ENCODE data around the gene CCDC192.

The CCDC192 gene

GRCh38 chr5:127804886-127805426, 101.8 kb downstream of the CCDC192 start (continued):
- TF ChIP-seq ZNF521 (tag by site-specific recombination; IDR thresholded peaks at IDR 0.05) (no peak), ZBTB8A (tag by site-specific recombination; IDR thresholded peaks at IDR 0.05) (no peak), ZNF747 (tag by site-specific recombination; IDR thresholded peaks at IDR 0.05) (no peak), ZNF121 (tag by site-specific recombination; IDR thresholded peaks at IDR 0.05) (no peak), ZNF639 (tag by site-specific recombination; IDR thresholded peaks at IDR 0.05) (no peak), ZBTB48 (tag by site-specific recombination; IDR thresholded peaks at IDR 0.05) (no peak)
- TF ChIP-seq, protein P1, sequence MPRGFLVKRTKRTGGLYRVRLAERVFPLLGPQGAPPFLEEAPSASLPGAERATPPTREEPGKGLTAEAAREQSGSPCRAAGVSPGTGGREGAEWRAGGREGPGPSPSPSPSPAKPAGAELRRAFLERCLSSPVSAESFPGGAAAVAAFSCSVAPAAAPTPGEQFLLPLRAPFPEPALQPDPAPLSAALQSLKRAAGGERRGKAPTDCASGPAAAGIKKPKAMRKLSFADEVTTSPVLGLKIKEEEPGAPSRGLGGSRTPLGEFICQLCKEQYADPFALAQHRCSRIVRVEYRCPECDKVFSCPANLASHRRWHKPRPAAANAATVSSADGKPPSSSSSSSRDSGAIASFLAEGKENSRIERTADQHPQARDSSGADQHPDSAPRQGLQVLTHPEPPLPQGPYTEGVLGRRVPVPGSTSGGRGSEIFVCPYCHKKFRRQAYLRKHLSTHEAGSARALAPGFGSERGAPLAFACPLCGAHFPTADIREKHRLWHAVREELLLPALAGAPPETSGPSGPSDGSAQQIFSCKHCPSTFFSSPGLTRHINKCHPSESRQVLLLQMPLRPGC (tag by site-specific recombination; IDR thresholded peaks at IDR 0.05) = no peak

DNA sequence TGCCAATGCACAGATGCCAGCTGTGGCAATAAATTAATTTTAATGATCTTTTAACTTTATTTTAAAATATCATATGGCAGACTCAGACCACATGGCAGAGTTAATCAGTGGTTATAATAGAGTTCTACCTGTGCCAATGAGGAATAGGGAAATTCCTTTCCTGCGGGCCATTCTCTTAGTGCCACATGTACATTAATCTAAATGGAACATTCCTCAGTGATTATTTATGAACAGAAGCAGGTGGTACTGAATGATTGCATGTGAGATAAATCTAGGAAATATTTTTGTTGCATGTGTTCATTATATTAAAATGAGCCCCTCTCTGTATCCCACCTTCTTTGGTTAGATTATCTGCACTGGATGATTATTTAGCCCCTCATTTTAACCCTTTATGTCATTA, 102.3 kb downstream of the CCDC192 start:
- Histone ChIP-seq H3K36me3 (ENCODE audit: control insufficient read depth in 2 of 2, insufficient read depth in 1 of 2, low read length in 2 of 2) (no peaks in the 10 kb centered on the region), H3K4me3 (ENCODE audit: low read depth, low read length) (no peak overlapping the region), H3K27ac (ENCODE audit: extremely low read depth, low read depth, low read length) (no peak overlapping the region), H3K9me3 (ENCODE audit: control insufficient read depth, insufficient read depth, low read depth, low read length) (no peaks in the 10 kb centered on the region), H3K4me1 (ENCODE audit: control insufficient read depth, insufficient read depth, low read length) (no peaks in the 10 kb centered on the region)
- POLR2A ChIA-PET = no interaction called here
- TF ChIP-seq, protein P2, sequence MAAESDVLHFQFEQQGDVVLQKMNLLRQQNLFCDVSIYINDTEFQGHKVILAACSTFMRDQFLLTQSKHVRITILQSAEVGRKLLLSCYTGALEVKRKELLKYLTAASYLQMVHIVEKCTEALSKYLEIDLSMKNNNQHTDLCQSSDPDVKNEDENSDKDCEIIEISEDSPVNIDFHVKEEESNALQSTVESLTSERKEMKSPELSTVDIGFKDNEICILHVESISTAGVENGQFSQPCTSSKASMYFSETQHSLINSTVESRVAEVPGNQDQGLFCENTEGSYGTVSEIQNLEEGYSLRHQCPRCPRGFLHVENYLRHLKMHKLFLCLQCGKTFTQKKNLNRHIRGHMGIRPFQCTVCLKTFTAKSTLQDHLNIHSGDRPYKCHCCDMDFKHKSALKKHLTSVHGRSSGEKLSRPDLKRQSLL (tag by site-specific recombination; IDR thresholded peaks at IDR 0.05) = no peak
- TF ChIP-seq ZFP3 (tag by site-specific recombination; IDR thresholded peaks at IDR 0.05; ENCODE audit: low read depth) = no peak
- CTCF ChIA-PET = no interaction called here

DNA sequence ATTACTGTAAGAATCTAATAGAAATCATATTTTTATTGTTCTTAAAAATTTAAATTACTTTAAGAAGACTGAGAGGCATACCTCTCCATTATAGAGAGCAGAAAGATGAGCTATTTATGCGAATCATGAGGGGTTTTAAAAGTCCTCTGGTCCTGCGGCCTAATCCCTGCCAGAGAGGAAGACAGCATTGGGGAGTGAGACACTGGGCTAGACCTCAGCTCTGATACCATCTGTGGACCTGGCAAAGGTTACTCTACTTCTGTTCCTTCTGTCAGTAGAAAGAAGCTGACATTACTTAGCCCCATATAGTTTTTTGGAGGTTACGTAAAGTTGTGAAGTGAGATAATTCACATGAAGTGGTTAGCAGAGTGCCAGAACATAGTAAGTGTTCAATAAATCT, 103.6 kb downstream of the CCDC192 start:
- TF ChIP-seq ZBTB48 (tag by site-specific recombination; IDR thresholded peaks at IDR 0.05) (no peak), ZNF707 (tag by site-specific recombination; IDR thresholded peaks at IDR 0.05) (no peak), ZNF544 (tag by site-specific recombination; IDR thresholded peaks at IDR 0.05) (no peak), KLF9 (tag by site-specific recombination; IDR thresholded peaks at IDR 0.05; ENCODE audit: low read depth) (no peak), ZNF423 (tag by site-specific recombination; IDR thresholded peaks at IDR 0.05) (no peak), ZNF558 (tag by site-specific recombination; IDR thresholded peaks at IDR 0.05) (no peak), ZNF266 (tag by site-specific recombination; IDR thresholded peaks at IDR 0.05; ENCODE audit: low read depth) (no peak), ZNF155 (tag by site-specific recombination; IDR thresholded peaks at IDR 0.05) (no peak), ZNF561 (tag by site-specific recombination; IDR thresholded peaks at IDR 0.05; ENCODE audit: borderline replicate concordance) (no peak), ZNF175 (tag by site-specific recombination; IDR thresholded peaks at IDR 0.05) (no peak), KLF8 (tag by site-specific recombination; IDR thresholded peaks at IDR 0.05) (no peak), ZSCAN23 (tag by site-specific recombination; IDR thresholded peaks at IDR 0.05) (no peak), BCL6B (tag by site-specific recombination; IDR thresholded peaks at IDR 0.05) (no peak), ZNF585B (tag by site-specific recombination; IDR thresholded peaks at IDR 0.05) (no peak)
- Histone ChIP-seq H3K4me1 (ENCODE audit: control insufficient read depth, insufficient read depth, low read length) (no peaks in the 10 kb centered on the region), H3K9me3 (ENCODE audit: control insufficient read depth, insufficient read depth, low read depth, low read length) (no peaks in the 10 kb centered on the region), H3K36me3 (ENCODE audit: control insufficient read depth in 2 of 2, insufficient read depth in 1 of 2, low read length in 2 of 2) (no peaks in the 10 kb centered on the region), H3K4me3 (ENCODE audit: low read depth, low read length) (no peak overlapping the region), H3K27ac (ENCODE audit: extremely low read depth, low read depth, low read length) (no peak overlapping the region)
- ChIA-PET POLR2A (interaction anchor here (1.7 kb wide), 1 partner anchor 9 kb away, joined by 5 read pairs; no protein-coding TSS in a partner anchor), CTCF (interaction anchor here (0.5 kb wide), 1 partner anchor 201 kb away, joined by 3 read pairs; no protein-coding TSS in a partner anchor)
